NB4 (cell line): ENCODE results near the gene AMPH.

Experiments used
- CTCF ChIP-seq: IDR thresholded peaks from one replicate; pipeline ENCODE4 v1.5.1; 2012; ENCODE audit warnings: low read depth, low read length
- POLR2A ChIP-seq: IDR thresholded peaks from 2 replicates; pipeline ENCODE4 v1.6.1; 2011; ENCODE audit warnings: mild to moderate bottlenecking; ENCODE audit not compliant: insufficient read length; ENCODE audit errors: extremely low read depth

GRCh38 chr7:38502289-38502688 lies 128.9 kb downstream of the AMPH start:
- TF ChIP-seq CTCF (no peak), POLR2A (no peak)
